A673 (cell line): Measurements from ENCODE around the gene PMVK.

Experiments
- EZH2 ChIP-seq: fragments of 200-600 bp; sonication (generic); IDR thresholded peaks from 2 replicates; pipeline ENCODE4 v1.6.1; 2017; ENCODE audit warnings: borderline replicate concordance, low read depth, mild to moderate bottlenecking, mixed read lengths, antibody characterized with exemption, low read length; ENCODE audit not compliant: poor library complexity, severe bottlenecking
- TF ChIP-seq, protein P1 (sequence below): fragments of 300-800, 200-600 bp; sonication (generic); conservative IDR thresholded peaks from 2 replicates; pipeline ENCODE4 v1.5.1; 2017; ENCODE audit warnings: low read depth, mild to moderate bottlenecking, antibody characterized with exemption, low read length, moderate library complexity, mixed read lengths

GRCh38 chr1:154983776-154984466 lies 47.4 kb upstream of the PMVK start:
- TF ChIP-seq, protein P1, sequence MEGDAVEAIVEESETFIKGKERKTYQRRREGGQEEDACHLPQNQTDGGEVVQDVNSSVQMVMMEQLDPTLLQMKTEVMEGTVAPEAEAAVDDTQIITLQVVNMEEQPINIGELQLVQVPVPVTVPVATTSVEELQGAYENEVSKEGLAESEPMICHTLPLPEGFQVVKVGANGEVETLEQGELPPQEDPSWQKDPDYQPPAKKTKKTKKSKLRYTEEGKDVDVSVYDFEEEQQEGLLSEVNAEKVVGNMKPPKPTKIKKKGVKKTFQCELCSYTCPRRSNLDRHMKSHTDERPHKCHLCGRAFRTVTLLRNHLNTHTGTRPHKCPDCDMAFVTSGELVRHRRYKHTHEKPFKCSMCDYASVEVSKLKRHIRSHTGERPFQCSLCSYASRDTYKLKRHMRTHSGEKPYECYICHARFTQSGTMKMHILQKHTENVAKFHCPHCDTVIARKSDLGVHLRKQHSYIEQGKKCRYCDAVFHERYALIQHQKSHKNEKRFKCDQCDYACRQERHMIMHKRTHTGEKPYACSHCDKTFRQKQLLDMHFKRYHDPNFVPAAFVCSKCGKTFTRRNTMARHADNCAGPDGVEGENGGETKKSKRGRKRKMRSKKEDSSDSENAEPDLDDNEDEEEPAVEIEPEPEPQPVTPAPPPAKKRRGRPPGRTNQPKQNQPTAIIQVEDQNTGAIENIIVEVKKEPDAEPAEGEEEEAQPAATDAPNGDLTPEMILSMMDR: no peak
- no peak for TF ChIP-seq EZH2
